Stimulated activated CD4-positive, alpha-beta T cell treated with anti-CD3 and anti-CD28 coated beads, TNF-alpha, amount 100 ng/mL, for 24 hours (primary cell): Measurements from ENCODE around the gene ZIC4.

Source experiments
- DNase-seq, 3 experiments: peaks; one replicate each; pipeline ENCODE4 v3.0.0-alpha.2; 2020; ENCODE audit warnings: low read depth in 3 of 3

ZIC4 gene

DNA sequence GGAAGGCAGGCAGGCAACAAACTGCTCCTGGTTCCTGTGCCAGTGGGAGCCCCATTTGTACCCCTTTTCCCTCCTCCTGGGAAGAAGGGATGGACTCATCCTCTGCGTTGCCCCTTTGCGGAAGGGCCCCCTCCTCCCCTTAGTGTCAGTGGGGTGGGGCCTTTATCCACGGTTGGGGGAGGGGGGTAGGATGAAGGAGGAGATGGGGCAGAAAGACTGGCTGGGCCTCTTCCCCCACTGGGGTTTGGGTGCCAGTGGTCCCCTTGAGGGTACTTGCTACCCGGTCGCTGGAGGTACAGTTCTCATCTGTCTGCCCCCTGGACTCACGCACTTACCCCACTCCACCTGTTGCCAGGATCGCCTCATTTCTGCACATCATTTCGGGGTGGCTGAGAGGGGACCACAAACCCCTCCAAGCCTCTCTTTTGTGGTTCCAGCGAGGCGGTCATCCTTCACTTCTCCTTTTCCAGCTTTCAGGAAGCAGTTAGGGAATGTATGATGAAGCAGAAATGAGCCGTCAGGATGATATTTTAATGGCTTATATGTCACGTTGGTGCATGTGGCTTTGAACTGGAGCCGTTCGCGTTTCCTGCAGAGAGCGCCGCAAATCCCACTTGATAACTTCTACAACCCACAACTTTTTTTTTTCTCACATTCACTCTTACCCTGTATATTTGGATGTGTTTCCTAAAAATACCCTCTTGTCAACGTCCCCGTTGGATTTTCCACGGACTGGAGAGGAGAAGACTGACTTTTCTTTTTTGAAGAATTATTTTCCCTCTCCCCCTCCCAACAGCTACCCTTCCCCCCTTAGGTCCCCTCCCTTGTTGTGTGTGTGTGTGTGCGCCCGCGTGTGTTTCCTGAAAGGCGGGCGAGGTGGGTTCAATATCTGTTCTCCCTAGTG, at the start of gene ZIC4:
Gene ZIC4 (minus strand): TSS at position 516 of the 904 bp plus-strand sequence. CDS start 3,746 bp downstream, outside the sequence.
- DNase-seq: no peak

DNA sequence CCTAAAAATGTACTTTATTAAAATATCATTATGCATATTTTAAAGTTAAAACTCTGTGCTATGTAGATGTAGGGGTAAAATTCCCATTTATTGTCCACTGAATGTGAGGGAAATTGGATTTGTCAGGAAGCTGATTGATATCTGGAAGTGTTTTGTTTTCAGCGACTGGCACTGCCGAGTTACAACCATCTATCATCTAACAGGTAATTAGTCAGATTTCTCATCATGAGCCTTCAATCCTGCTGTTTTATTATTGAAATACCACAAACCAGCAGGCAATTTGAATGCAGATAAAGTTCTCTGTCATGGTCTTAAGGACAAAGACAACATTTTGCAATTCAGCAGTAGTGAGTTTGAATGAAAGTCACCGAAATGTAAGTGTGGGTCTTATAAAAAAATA, 43.3 kb upstream of the ZIC4 start:
- DNase-seq: no peak

DNA sequence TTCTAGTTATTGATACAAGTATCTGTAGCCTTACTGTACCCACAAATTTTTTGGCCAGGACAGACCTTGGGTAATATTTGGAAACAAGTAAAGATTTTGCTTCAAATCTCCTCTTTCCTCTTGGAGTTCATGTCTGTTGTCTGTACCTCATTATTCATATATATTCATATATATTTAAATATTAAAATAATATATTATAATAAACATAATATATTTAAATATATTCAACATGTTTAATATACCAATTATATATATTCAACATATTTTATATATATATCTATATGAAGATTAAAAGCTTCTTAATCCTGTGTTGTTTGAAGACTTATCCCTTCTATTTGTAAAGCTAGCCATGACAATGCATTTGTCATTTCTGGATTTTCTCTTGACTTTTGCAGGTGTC, 40.9 kb upstream of the ZIC4 start:
- DNase-seq: no peak

DNA sequence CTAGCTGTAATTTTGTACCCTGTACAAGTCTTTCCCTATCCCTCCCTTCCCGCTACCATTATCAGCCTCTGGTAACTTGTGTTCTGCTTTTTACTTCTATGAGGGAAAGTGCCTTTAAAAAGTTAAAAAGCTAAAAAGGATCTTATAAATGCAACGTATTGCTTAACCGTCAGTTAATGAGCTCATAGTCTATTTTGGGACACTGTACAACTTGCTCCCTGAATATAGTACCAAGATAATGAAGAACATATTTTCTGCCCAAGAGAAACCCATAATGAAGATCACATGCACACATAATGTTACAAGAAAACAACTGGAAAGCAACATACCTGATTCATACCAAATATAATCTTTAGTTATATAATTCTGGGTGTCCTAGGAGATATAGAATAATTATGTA, 25.4 kb upstream of the ZIC4 start:
- DNase-seq: no peak

DNA sequence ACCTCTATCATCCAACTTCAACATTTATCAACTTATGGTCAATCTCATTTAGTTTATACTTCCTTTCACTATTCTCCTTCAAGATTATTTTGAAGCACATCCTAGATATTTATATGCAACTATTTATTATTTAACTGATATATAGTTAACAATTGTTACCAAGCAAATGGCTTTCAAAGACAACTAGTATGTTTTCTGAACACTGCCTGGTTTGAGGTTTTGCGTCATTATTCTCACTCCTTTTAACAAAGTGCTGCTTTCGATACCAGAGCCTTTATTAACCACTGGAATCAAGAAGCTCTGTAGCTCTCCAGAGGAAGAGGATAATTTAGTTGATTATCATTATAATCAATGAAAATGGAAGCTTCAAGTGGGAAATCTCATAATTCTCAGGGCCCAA, 22.4 kb upstream of the ZIC4 start:
- DNase-seq: no peak

DNA sequence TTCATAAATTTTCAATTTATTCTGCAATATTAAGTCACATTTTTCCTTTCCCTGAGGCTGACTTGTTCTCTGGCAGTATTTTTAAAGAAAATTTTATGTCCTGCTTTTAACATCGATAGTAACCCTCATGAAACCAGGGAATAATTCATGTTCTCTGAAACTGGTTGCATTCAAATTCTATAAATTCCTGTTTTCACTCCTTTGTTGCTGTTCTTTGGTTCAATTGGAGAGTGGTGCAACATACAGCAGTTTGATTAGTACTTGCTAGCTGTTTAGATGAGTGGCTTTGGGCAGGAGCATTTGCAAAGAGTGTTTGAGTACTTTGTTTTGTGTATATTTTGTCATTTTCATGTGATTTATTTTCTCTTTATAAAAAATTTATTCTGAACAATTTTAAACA, 22.0 kb upstream of the ZIC4 start:
- no peak for DNase-seq

DNA sequence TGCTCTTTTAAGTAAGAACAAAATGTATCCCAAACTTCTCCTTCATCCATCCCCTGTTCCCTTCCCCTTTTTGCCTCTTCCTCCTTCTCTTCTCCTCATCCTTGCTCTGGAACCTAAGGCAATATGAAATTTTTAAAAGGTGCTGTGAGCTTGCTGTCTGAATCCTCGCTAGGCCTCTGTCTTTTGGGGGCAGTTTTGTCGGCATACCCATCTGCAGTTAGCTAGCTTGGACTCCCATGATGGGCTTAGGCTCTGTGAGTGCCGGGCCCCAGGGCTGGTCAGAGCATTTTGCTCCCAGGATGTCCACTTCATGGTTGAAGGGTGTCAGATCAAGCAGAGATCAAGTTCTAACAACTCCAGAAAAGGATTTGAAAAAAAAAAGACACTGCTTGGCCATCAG, 21.4 kb upstream of the ZIC4 start:
- DNase-seq: no peak

DNA sequence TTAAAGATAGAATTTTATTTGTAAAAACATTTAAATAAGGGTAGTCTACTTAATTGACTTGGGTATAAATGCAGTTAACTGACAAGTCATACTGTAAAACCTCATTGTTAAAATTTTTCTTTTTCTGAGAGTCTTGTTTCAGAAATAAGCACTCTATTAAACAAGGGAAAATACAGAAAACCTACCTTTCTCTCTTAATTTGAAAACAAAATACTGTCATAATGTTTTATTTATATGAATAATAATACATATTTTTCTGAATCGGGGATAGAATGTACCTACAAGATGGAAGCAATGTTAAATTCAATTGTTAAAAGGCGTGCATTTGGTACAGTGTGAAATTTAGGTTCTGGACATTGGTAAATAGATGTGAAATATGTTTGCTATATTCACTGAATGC, 20.6 kb upstream of the ZIC4 start:
- no peak for DNase-seq

DNA sequence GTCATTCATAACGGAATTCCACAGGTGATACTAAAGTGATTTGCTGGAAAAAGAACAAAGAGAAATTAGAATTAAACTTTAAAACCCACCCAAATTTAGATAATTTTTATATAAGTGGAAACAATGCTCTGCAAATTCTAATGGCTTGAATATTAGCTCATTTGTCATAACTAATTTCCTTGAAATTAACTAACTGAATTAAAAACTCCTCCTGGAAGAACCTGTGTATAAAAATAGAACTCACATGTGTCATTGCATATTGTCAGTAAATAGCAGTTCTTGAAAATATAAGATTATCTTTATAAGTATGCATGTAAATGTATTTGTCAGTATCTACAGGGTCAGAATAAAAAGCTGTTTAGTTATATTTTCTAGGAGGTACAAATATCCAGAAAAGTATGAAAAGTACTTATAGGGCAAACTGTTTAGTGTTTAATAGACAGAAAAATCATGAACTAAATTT, 19.1 kb upstream of the ZIC4 start:
- no peak for DNase-seq

DNA sequence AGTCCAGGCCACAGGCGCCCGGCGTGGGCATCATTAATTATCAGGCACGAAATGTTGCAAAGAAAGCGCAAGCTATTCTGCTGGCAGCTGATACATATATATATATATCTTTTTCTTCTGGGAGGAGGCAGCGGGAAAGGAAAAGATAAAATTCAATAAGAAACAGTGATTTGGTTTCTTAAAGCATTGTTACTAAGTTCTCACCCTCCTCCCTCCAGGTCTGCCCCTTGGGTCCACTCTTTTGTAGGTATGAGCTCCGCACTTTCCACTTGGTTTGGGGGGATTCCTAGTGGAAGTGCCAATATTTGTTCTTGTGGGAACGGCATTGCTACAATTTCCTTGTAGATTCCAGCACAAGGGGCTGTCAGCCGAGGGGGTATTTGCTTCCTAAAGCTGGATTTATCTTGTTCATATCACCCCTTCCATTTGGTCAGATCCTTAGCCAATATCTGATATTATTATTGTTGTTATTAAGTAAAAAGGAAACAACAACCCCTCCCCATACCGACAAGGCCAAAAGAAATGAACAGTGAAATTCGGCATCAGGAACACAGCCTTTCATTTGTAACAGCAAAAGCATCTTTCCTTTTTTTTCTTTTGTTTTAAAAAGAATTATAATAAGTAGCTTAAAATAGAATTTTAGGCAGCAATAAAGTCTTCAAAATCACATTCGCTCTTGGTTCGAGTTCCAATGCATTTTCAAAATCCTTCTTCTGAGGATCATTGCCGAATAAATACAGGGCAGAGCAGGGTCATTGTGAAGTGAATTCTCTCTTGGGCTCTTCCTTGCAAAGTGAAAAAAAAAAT, 18.4 kb upstream of the ZIC4 start:
- no peak for DNase-seq

DNA sequence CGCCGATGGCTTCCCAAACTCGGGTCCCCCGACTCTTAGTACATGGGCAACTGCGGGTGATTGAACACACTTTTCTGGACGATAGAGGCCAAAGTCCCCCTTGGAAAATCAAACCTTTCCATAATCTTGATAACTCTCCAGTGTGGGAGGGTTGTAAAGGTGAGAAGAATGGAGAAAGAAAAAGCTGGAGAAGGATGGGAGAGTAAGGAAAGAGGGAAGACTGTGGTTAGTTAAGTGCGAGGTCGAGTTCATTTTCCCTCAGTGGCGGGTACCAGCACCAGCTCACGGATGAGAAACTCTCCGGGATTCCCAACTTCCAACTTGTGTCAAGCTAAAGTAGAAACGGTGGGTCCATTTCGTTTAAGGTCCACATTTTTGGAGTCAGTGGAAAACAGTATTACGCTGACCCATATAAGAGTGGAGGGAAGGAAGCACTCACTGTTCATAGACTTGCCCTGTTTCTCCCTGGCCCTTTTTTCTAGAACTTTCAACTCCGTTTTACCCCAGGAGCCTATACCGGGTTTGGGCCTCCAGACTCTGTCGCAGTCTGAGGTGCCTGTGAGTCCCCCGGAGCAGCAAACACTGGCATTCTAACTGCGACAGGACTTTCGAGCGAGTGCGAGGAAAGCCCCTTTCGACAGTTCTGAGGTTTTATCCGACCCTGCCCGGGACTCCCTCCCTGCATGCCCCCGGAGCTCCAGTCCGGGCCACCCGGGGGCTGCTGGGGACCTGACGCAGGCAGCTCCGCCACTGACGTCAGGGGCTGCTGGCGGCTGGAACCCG, 17.6 kb upstream of the ZIC4 start:
- no peak for DNase-seq

DNA sequence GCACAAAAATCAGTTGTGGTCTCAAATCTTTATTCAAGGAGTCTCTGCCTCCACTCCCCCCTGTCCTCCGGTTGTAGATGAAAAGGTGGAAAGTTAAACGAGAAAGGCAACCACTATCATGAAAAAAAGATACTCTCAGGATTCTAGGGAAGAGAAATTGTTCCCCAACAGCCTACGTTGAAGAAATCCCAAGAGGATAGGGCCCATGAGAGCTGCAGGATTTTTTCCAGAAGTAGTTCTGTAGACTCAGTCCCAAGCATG, 17.1 kb upstream of the ZIC4 start:
- no peak for DNase-seq

DNA sequence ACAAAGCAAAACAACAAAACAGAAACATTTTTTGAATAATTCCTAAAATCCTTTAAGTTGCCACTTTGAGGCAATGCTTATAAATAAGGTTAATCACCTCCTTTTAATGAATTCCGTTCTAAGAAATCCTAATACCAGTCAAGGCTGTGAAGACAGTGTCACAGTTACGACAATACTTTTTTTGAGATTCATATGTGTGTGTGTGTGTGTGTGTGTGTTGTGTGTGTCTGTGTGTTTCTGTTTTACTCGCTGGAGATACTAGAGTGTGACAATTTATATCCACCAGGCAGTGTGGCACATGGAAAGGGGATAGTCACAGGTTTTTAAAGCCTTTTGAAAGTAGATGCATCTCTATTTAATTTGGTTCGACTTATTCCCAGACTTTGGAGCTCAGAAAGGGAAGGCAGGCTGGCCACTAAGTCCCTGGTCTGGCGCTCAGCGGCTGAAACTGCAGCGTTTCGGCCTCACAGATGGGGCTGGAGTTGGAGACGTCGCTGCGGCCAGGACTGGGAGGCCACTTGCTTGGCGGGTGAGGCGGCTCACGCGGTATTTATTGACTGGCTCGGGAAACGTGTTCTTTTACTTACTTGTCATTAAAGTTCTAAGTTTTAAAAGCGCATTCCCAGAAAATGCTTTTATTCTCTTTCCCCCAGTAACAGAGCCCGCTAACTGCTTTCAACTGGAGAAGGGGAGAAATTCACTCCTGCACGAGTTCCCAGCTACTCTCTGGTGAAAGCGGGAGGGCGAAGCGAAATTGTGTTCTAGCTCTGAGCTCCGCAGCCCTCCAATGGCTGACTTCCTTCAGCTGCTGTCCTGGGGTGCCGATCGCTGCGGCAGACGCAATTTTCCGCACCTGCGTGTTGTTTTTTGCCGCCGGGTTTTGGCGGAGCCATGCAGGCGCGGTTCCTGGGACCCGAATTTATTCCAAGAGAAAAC, 16.5 kb upstream of the ZIC4 start:
- DNase-seq: no peak

DNA sequence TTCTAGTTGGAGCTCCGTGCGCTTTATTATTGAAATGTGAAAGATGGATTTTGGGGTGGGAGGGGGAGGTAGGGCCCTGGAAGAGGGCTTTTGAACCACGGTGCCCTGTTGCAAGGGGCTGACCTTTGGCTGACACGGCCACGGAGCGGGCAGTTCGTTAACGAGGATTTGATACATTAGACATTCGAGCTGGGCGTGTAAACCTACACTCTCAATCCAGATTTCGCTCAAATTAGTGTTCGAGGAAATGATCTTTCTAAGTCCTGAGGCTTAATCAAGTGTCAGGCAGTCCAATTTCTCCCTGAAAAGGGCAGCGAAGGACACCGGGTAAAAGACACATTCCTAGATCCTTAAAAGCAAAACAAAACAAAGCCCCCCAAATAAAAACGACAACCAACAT, 15.9 kb upstream of the ZIC4 start:
- no peak for DNase-seq

DNA sequence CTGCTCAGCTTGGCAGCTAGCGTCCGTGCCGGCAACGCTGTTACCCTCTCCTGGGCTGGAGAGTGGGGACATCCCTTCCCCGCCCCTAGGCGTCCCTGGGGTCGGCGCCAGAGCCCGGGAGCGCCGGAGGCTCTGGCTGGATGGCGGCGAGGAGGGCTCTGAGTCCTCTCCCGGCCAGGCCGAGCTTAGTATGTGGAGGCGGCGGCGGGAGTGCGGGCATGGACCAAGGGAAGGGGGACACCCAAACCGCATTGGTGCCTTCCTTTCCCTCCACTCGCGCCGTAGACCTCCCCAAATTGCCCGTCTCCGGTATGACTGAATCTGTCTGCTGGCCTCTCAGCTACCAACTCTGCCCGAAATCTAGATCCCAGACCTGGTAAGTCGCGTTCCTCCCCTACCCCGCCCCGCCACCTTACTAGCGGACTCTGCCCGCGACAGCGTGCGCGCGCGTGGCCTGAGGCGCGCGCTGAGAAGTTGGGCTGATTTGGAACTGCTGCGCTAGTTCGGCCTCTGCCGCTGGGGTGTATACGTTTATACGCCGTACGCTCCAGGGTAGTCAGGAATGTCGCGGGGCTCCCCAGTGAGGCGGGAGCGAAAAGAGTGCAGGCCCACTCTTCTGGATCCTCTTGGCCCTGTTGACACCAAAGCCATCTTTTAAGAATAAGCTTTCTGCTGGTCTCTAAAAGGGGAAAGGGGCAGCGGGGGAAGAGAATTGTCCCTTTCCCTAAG, 15.0 kb upstream of the ZIC4 start:
- DNase-seq: no peak

DNA sequence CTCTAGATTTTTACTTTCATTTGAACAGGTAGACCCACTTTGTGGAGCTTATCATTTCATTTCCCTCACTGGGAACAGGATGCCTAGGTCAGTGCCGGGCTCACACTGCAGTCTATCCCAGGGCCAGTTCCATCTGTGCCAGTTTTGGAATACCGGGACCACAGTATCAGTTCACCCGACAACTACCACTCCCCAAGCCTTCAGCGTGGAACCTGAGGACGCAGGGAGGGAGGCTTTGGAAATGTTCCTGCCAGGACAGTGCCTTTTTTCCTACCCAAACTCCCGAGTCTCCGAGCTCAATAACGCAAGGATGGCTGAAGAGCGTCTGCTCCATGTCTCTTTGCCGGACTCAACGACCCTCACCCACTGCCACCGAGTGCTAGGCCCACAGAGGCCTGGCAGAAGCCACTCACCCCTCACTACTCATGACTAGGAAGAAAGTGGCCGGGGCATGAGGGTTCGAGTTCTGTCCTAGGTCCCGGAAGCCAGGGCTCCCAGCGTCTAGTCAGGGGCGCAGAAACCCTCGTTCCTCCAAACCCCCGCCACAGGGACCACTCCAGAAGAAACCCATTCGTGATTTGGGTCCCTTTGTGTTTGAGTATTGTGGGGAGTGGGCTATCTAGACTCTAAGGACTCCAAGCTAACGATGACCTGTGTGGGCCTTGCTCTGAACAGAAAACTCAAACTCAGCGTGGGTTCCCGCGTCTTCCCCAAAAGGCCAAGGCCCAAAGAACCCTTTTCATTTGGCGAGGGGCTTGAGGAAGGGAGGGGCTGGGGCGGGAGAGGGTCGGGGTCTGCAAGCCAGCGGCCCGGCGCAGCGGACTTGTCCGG, 14.2 kb upstream of the ZIC4 start:
- no peak for DNase-seq

DNA sequence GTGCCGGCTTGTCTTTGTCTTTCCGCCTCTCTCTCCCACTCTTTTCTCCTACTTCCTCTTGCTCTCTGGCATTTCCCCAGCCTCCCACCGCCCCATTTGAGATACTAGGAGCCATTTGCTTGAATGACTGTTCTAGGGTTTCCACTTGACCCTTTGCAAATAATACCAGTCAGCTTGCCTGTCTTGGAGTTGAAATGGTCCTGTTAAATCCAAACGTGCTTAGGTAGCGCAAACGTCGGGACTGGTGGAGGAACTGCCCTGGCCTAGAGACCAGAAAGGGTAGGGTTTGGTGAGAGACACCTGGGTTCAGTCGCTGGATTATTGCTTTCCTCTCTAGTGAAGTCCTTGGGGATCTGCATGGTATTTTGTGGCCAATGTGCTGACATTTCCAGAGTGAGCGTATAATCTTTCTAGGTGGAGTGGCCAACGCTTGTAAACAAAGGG, 13.5 kb upstream of the ZIC4 start:
- DNase-seq: no peak

DNA sequence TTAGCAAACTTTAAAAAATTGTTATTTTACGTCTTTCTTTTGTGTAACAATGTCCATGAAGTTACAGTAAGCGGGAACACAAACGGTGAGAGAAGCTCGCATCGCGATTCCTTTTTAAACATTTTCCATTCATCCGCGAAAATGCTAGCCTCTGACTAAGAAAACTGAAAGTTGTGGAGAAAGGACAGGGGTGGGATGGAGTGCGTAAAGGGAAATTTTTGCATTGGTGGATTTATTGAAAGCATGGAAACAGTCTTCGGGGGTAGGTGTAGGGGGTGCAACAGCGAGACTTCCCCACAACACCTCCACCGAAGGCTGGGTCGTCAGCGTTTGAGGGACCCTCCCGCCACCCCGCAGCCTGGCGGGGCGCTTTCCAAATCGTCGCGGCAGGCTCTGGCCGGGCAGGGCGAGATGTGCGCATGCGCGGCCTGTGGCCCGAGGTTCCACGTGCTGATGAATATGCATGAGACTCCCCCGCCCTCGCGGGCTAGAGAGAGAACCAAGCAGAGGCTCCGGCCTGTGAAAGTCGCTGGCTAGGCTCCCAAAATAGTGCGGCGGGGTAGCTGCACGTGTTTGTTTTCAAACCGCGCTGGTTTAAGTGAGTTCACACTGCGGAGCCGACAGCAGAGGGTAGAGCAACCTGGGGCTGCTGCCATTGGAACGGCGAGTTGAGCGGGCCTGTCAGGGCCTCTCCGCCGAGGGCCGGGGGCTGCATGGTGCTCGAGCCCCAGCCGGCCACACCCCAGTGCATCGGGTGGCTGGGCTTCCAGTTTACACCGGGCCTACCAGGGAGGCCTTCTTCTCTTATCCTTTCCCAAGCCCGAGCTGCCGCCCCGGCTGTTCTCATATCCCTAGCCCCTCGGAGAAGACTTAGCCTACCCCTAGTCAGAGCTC, 12.7 kb upstream of the ZIC4 start:
- no peak for DNase-seq

DNA sequence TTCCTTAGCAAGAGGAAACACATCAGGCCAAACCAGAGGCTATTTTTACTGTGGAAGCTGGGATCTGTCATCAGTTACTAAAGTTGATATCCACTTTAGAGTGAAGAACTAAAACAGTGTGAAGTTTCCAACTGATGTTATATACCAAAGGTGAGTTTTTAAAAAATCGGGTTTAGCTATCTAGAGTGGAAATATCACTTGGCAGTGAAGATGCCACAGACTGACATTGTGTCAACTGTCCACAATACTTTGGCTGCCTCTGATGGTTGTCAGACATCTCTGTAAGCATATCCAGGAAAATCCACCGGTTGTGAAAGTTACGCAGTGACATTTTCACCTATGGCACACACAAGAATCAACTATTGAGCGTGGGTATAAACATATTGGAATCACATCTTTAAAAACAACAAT, 12.0 kb upstream of the ZIC4 start:
- no peak for DNase-seq
